ENCODE data around the gene ZNF714. TPM values are rescaled to one million over a fixed set of nuclear protein-coding genes. Genes with fewer than 3 reads are reported as not detected.
"Not testable (repeated sequence)": the region's sequence is repeated elsewhere in the genome, so short reads cannot be mapped to it uniquely, and the experiment has no call there.

Gene ZNF714
- total RNA-seq, 3 donors from 2014 or later = 4.5 to 10.2 (median 7.3) TPM

GRCh38 chr19:21133633-21134032 lies 51.6 kb downstream of the ZNF714 start:
- Histone ChIP-seq H3K9me3 (no peaks in the 10 kb centered on the region), H3K4me1 (ENCODE audit: low read depth) (no peaks in the 10 kb centered on the region), H3K4me3 (no peak overlapping the region), H3K36me3 (ENCODE audit: low read depth) (no peaks in the 10 kb centered on the region)
- no peak for TF ChIP-seq CTCF (IDR thresholded peaks at IDR 0.05)
- DNase-seq (no peak), ATAC-seq (no peak)
- intact Hi-C loops (cut with DNase I, micrococcal nuclease) = no loop called here

- H3K36me3 ChIP-seq (ENCODE audit: low read depth) = no peaks in the 10 kb centered on the region
- intact Hi-C loops (cut with DNase I, micrococcal nuclease) = no loop called here
- no peak for TF ChIP-seq CTCF (IDR thresholded peaks at IDR 0.05)
- DNase-seq (no peak), ATAC-seq (no peak)
- no peak overlapping the region for H3K4me3 ChIP-seq
- H3K4me1 ChIP-seq (ENCODE audit: low read depth) = no peaks in the 10 kb centered on the region
- no peaks in the 10 kb centered on the region for H3K9me3 ChIP-seq
These were observed 52.9 kb downstream of the ZNF714 start for GRCh38 chr19:21134934-21135366.

- no peaks in the 10 kb centered on the region for H3K9me3 ChIP-seq
- no peak for TF ChIP-seq CTCF (IDR thresholded peaks at IDR 0.05)
- no peaks in the 10 kb centered on the region for H3K4me1 ChIP-seq (ENCODE audit: low read depth)
- intact Hi-C loops (cut with DNase I, micrococcal nuclease) = no loop called here
- ATAC-seq = no peak
- H3K36me3 ChIP-seq (ENCODE audit: low read depth) = no peaks in the 10 kb centered on the region
- DNase-seq = no peak
- no peak overlapping the region for H3K4me3 ChIP-seq
These were observed 53.4 kb downstream of the ZNF714 start for GRCh38 chr19:21135433-21135832.

GRCh38 chr19:21138130-21138529 lies 56.1 kb downstream of the ZNF714 start:
- no peak for ATAC-seq
- no peak for TF ChIP-seq CTCF (IDR thresholded peaks at IDR 0.05)

GRCh38 chr19:21141006-21141405 lies 59.0 kb downstream of the ZNF714 start:
- H3K4me3 ChIP-seq; H3K36me3 ChIP-seq (ENCODE audit: low read depth); H3K4me1 ChIP-seq (ENCODE audit: low read depth); intact Hi-C loops (cut with DNase I, micrococcal nuclease); ATAC-seq; DNase-seq; H3K9me3 ChIP-seq: not testable (repeated sequence)

More at GRCh38 chr19:21138130-21138529, 56.1 kb downstream of the ZNF714 start:
- H3K36me3 ChIP-seq (ENCODE audit: low read depth) = no peaks in the 10 kb centered on the region
- intact Hi-C loops (cut with DNase I, micrococcal nuclease) = no loop called here
- DNase-seq = no peak
- H3K4me3 ChIP-seq = no peak overlapping the region
- peaks cover 9% of the 10 kb centered on the region for H3K4me1 ChIP-seq (ENCODE audit: low read depth)
- H3K9me3 ChIP-seq = no peaks in the 10 kb centered on the region

GRCh38 chr19:21141787-21142464 lies 59.9 kb downstream of the ZNF714 start, which contains the start of gene ZNF431:
Gene ZNF431 (plus strand): TSS chr19:21142040. CDS start chr19:21142184, 144 bp downstream.
- H3K9me3 ChIP-seq = no peaks in the 10 kb centered on the region
- peaks cover 9% of the 10 kb centered on the region for H3K4me1 ChIP-seq (ENCODE audit: low read depth)
- intact Hi-C loops (cut with DNase I, micrococcal nuclease) = no loop called here
- H3K4me3 ChIP-seq = peak within 1 kb of the TSS; percentile 54
- H3K36me3 ChIP-seq (ENCODE audit: low read depth) = no peaks in the 10 kb centered on the region
- peak; percentile 99 for ATAC-seq
- TF ChIP-seq CTCF (IDR thresholded peaks at IDR 0.05) = no peak
- peak; percentile 91 to 94 (median 93) for DNase-seq
